Common myeloid progenitor, CD34-positive (primary cell): ENCODE data around the gene TGM2.

ENCODE experiments used
- CTCF ChIA-PET: fragments of 350-600 bp; sonication (Branson Sonifier 250); formaldehyde crosslinking; loops from one replicate; lab custom pipeline; 2021; ENCODE audit warnings: antibody characterized with exemption; lab: Charles Lee
- POLR2A ChIA-PET: fragments of 350-600 bp; sonication (Branson Sonifier 250); formaldehyde crosslinking; loops from one replicate; lab custom pipeline; 2021; ENCODE audit warnings: antibody characterized with exemption; lab: Charles Lee
- DNase-seq, 3 donors: peaks; one replicate each; pipeline versions ENCODE4 v3.0.0 to v3.0.0-alpha.2; 2013
- H3K27ac ChIP-seq, 2 experiments: 1 replicate in 1 of 2; 2 replicates in 1 of 2; pipeline ENCODE4 v1.7.0; 2013; ENCODE audit warnings: inconsistent platforms in 2 of 2, low read length in 2 of 2, mild to moderate bottlenecking in 2 of 2, low read depth in 1 of 2, moderate library complexity in 1 of 2; ENCODE audit not compliant: severe bottlenecking in 2 of 2, insufficient read depth in 1 of 2, poor library complexity in 1 of 2
- H3K27me3 ChIP-seq, 5 experiments: replicated peaks in 2 of 5; 1 replicate in 3 of 5; 2 replicates in 2 of 5; pipeline versions ENCODE4 v1.6.1 to v1.7.0; 2013; ENCODE audit warnings: low read length in 4 of 5, mild to moderate bottlenecking in 2 of 5, moderate library complexity in 2 of 5, inconsistent platforms in 1 of 5; ENCODE audit not compliant: insufficient read depth in 5 of 5, control insufficient read depth in 4 of 5
- H3K36me3 ChIP-seq, 4 experiments: 1 replicate in 2 of 4; 2 replicates in 2 of 4; pipeline versions ENCODE4 v1.6.1 to v1.7.0; 2013; ENCODE audit warnings: low read length in 3 of 4, control low read depth in 1 of 4, mild to moderate bottlenecking in 1 of 4; ENCODE audit not compliant: control insufficient read depth in 4 of 4, insufficient read depth in 4 of 4
- H3K4me1 ChIP-seq, 4 experiments: 1 replicate in 3 of 4; 2 replicates in 1 of 4; pipeline versions ENCODE4 v1.6.1 to v1.7.1; 2013; ENCODE audit warnings: low read length in 3 of 4, mild to moderate bottlenecking in 3 of 4, control low read depth in 1 of 4, inconsistent platforms in 1 of 4, moderate library complexity in 1 of 4; ENCODE audit not compliant: control insufficient read depth in 4 of 4, insufficient read depth in 4 of 4; ENCODE audit errors: control extremely low read depth in 1 of 4
- H3K4me3 ChIP-seq, 7 experiments: 1 replicate in 4 of 7; 2 replicates in 3 of 7; pipeline versions ENCODE4 v1.5.1 to v1.7.0; 2013; ENCODE audit warnings: mild to moderate bottlenecking in 7 of 7, low read length in 6 of 7, moderate library complexity in 6 of 7, inconsistent platforms in 2 of 7, low read depth in 2 of 7, control low read depth in 1 of 7; ENCODE audit not compliant: insufficient read depth in 4 of 7, control insufficient read depth in 1 of 7; ENCODE audit errors: extremely low read depth in 1 of 7
- H3K9me3 ChIP-seq, 5 experiments: 1 replicate in 4 of 5; 2 replicates in 1 of 5; pipeline versions ENCODE4 v1.6.1 to v1.7.1; 2013; ENCODE audit warnings: low read length in 4 of 5, mild to moderate bottlenecking in 2 of 5, inconsistent platforms in 1 of 5, low read depth in 1 of 5, moderate library complexity in 1 of 5; ENCODE audit not compliant: control insufficient read depth in 4 of 5, insufficient read depth in 2 of 5; ENCODE audit errors: control extremely low read depth in 1 of 5
- WGBS: methylation state at CpG from one replicate; pipeline ENCODE4 v1.1.5; 2013; ENCODE audit not compliant: insufficient coverage; 5-methylcytosine and 5-hydroxymethylcytosine counted together

Gene TGM2

DNA sequence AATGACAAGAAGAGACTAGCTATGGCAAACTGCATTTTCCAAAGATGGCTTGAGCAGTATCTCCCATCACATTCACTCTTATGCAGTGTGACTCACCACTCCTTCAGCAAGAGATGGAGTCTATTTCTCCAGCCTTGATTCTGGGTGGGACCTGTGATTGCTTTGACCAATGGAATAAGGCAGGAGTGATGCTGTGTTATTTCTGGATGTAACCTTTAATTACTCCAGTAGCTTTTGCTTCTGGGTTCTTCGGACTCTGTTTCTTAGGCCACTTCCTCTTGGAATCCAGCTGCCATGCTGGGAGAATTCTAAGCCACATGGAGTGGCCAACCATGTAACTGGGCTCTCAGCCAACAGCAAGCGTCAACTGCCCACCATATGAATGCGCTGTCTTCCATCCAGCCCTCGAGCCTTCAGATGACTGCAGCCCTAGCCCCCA is 50.7 kb downstream of the TGM2 start:
- 89% methylated on average over 3 of the region's 4 CpGs for WGBS

DNA sequence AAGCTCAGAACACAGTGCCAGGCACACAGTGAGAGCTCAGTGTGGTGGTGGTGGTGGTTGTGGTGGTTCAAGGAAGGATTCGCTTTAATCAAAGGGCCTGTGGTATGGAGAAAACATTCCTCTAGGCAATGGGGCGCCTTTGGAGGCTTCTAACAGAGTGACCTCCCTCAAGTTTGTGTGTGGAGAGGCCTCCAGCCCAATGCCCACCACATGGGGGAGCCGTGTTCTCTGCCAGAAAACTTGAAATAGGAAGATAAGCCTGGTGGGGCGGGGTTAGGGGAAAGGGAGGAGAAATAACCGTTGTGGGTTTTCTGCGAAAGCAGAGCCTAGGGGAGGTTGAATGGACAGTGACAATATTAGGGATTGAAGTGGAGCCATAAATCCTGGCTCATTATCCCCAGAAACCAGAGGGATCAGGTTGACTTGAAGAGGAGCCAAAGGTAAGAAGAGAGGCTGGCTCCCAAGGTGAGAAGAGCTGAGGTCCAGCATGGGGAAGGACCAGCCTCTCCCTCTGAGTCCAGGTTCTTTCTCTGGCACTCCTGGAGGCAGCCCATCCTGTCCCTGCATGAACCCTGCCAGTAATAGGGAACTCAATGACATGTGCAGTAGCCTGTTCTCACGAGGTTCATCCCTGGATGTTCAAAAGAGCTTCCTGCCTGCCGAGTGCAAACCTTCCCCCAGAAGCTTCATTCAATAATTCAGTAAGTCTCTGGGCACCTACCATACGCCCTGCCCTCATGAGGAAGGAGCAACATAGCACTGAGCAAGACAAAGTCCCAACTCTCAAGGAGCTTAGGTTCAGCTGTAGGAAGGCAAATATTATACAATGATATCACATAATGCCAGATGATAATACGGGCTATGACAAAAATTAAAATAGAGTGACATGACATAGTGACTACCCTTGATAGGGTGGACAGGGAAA is 51.4 kb downstream of the TGM2 start:
- peak; percentile 52 to 75 (median 73) for DNase-seq
- Histone ChIP-seq H3K4me3 (no peak overlapping the region), H3K36me3 (no peaks in the 10 kb centered on the region), H3K4me1 (peaks cover 0 to 8% (median 4%) of the 10 kb centered on the region in 4 experiments), H3K27ac (no peak overlapping the region), H3K27me3 (no peaks in the 10 kb centered on the region), H3K9me3 (no peaks in the 10 kb centered on the region)
- ChIA-PET CTCF (interaction anchor here (0.7 to 4.8 kb wide), 25 partner anchors 8 to 295 kb away, joined by 3 to 43 read pairs (median 4); no protein-coding TSS in a partner anchor), POLR2A (no interaction called here)
- 31% methylated on average over 6 of the region's 10 CpGs for WGBS

More for the DNA sequence above, 50.7 kb downstream of the TGM2 start:
- no peak for DNase-seq
- Histone ChIP-seq H3K4me3 (no peak overlapping the region), H3K4me1 (peaks cover 0 to 8% (median 4%) of the 10 kb centered on the region in 4 experiments), H3K36me3 (no peaks in the 10 kb centered on the region), H3K27ac (no peak overlapping the region), H3K9me3 (no peaks in the 10 kb centered on the region), H3K27me3 (no peaks in the 10 kb centered on the region)
- ChIA-PET CTCF (interaction anchor here (0.8 to 4.8 kb wide), 15 partner anchors 15 to 242 kb away, joined by 3 to 43 read pairs (median 4); no protein-coding TSS in a partner anchor), POLR2A (no interaction called here)

- H3K9me3 ChIP-seq = no peaks in the 10 kb centered on the region
- peaks cover 0 to 8% (median 4%) of the 10 kb centered on the region in 4 experiments for H3K4me1 ChIP-seq
- no peak overlapping the region for H3K27ac ChIP-seq
- H3K27me3 ChIP-seq = no peaks in the 10 kb centered on the region
- no peak for DNase-seq
- 96% methylated on average over 4 of the region's 8 CpGs for WGBS
- POLR2A ChIA-PET = no interaction called here
- no peaks in the 10 kb centered on the region for H3K36me3 ChIP-seq
- CTCF ChIA-PET = interaction anchor here (0.7 to 4.8 kb wide), 19 partner anchors 9 to 296 kb away, joined by 3 to 43 read pairs (median 4); partner anchors contain the start of gene TGM2
- no peak overlapping the region for H3K4me3 ChIP-seq
These were observed 52.2 kb downstream of the TGM2 start for GRCh38 chr20:38112930-38113294.

DNA sequence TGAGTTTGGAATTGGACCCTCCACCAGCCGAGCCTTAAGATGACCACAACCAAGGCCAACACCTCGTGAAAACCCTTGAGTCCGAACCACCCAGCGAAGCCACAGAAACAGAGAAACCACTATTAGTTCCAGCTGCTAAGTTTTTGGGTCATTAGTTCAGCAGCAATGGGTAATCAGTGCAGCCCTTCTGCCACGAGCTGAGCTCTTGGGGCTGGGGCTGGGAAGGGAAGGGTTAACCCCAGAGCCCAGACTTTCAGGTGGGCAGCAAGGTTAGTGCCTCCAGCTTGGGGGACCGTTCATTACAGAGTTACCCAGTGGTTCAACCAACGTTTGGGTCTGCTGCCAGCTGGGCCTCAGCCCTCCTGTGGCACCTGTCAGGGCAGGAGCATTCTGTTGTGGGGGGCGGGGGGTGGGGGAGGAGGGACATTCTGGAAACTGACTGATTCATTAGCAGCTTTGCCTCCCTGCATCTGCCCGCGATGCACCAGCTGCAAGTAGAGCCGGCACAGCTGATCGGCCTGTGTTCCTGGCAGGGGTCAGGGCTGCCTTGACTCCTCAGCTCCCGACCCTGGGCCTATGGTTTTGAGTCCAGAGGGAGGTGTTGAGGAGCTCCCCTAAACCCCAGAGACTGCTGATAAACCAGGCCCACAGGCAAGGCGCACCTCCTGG is 52.7 kb downstream of the TGM2 start:
- 97% methylated on average over 12 of the region's 14 CpGs for WGBS
- H3K9me3 ChIP-seq = no peaks in the 10 kb centered on the region
- ChIA-PET CTCF (interaction anchor here (0.6 to 4.8 kb wide), 16 partner anchors 9 to 119 kb away, joined by 3 to 43 read pairs (median 4); partner anchors contain the start of gene TGM2), POLR2A (no interaction called here)
- no peaks in the 10 kb centered on the region for H3K27me3 ChIP-seq
- H3K36me3 ChIP-seq = no peaks in the 10 kb centered on the region
- H3K4me1 ChIP-seq = peaks cover 0 to 8% (median 4%) of the 10 kb centered on the region in 4 experiments
- no peak overlapping the region for H3K27ac ChIP-seq
- no peak overlapping the region for H3K4me3 ChIP-seq
- no peak for DNase-seq

DNA sequence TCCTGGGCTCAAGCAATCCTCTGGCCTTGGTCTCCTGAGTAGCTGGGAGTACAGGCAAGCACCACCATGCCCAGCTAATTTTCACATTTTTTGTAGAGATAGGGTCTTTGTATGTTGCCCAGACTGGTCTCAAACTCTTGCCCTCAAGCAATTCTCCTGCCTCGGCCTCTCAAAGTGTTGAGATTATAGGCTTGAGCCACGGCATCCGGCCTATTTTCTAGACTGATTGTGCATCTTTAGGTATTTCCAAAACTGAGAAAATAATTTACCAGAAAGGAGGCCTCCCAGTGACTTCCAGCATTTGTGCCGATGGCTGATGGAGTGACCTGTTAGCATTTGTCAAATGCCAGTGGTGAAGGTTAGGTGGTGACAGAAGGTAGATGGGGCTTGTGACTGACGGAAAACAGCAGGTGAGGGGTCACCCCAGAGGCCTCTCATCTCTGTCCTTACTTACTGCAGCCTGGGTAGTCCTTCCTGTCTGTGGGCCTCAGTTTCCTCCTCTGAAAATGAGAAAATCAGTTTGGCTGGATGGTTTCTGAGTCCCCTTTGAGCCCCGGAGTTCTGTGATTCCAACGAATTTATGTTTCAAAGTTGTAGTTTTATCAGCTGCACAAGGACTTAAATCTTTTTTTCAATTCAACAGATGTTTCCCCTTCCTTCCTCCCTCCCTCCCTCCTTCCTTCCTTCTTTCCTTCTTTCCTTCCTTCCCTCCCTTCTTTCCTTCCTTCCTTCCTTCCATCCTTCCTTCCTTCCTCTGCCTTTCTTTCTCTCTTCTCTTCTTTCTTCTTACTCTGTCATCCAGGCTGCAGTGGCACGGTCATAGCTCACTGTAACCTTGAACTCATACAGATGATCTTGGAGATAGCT is 53.5 kb downstream of the TGM2 start:
- no peak for DNase-seq
- no peak overlapping the region for H3K4me3 ChIP-seq
- ChIA-PET CTCF (interaction anchor here (0.6 to 4.8 kb wide), 11 partner anchors 10 to 120 kb away, joined by 3 to 43 read pairs (median 5); partner anchors contain the start of gene TGM2), POLR2A (no interaction called here)
- H3K36me3 ChIP-seq = no peaks in the 10 kb centered on the region
- no peaks in the 10 kb centered on the region for H3K9me3 ChIP-seq
- peaks cover 0 to 8% (median 4%) of the 10 kb centered on the region in 4 experiments for H3K4me1 ChIP-seq
- H3K27ac ChIP-seq = no peak overlapping the region
- WGBS = 90% methylated on average over 4 of the region's 8 CpGs
- no peaks in the 10 kb centered on the region for H3K27me3 ChIP-seq

- CTCF ChIA-PET = interaction anchor here (0.7 to 1.6 kb wide), 4 partner anchors 27 to 112 kb away, joined by 3 to 4 read pairs (median 4); no protein-coding TSS in a partner anchor
- H3K4me3 ChIP-seq = no peak overlapping the region
These were observed 54.4 kb downstream of the TGM2 start for GRCh38 chr20:38110525-38111178.

More at GRCh38 chr20:38110525-38111178, 54.4 kb downstream of the TGM2 start:
- Histone ChIP-seq H3K36me3 (no peaks in the 10 kb centered on the region), H3K27me3 (no peaks in the 10 kb centered on the region), H3K27ac (no peak overlapping the region), H3K4me1 (peaks cover 0 to 8% (median 4%) of the 10 kb centered on the region in 4 experiments), H3K9me3 (no peaks in the 10 kb centered on the region)
- POLR2A ChIA-PET = no interaction called here
- no peak for DNase-seq
- WGBS = 95% methylated on average over 8 of the region's 8 CpGs
